GM21360 (cell line): ENCODE measurements around the gene MYO1H.

Experiments used
- ATAC-seq: cut with Tn5 transposase; IDR thresholded peaks from one replicate; pipeline ENCODE4 v1.9.1; 2021; ENCODE audit warnings: mild to moderate bottlenecking, moderate library complexity; ENCODE audit not compliant: unreplicated experiment

The MYO1H gene

DNA sequence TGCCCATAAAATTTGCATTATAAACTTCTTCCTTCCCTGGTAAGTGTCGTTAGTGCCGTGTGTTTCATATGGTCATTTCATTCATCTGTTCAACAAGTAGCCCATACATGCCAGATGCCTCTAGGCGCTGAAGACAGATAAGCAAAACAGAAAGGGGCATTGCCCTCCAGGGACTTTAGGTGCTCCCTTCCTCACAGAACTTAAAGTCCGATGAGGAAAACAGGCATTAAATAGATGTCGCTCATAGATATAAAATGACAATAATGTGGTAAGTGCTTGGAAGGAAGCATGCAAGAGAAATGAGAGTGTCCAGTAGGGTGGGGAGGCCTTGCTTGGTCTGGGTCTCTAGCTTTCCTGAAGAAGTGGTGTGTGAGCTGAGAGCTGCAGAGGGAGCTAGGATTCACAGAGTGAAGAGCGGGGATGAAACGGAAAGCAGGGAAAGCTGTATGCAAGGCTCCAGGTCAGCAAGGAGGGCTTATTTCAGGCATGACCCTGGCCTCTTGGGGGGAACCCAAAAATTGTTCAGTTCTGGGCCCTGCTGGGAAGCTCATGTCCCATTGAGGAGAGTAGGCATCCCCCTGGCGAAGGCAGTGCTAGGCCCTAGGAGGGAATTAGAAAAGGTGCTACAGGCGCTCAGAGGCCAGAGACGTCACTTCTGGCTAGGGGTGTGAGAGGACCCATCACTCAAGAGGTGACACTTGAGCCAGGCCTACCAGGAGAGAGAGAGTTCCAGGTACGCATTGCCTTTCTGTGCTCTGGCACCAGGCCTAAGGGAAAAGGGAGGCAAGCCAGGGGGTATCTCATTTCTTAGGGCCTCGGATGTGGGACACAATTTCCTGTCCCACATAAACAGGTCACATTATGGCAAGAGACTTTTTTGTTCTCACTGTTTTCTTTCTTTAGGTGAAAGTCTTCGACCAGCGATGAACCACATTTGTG is 141.6 kb downstream of the MYO1H start:
- no peak for ATAC-seq

DNA sequence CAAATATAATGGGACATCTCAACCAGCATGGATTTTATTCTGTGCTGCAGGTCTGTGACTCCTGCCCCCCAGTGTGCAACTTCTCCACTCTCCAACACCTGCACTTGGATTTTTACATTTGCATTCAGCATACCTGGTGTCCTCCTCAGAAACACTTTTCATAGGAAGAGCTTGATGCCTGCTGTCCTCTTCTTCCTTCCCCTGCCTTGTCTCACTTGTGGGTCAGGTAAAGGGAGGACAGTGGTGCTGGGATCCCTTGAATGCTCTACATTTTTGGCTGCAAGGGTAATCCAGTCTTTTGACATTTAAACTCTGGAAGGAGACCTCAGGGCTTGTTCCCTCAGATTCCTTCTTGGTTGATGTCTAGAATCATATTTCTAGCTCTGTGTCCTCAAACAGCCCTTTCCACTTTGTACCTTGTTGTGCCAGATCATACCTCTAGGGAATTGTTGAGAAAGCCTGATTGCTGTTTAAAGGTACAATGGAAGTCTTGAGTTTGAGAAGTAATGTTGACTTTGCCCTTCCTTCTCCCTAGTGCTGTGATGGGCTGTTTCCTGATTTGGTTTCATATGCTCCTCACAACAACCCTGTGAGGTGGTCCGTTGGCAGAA is 142.4 kb downstream of the MYO1H start:
- ATAC-seq: no peak

DNA sequence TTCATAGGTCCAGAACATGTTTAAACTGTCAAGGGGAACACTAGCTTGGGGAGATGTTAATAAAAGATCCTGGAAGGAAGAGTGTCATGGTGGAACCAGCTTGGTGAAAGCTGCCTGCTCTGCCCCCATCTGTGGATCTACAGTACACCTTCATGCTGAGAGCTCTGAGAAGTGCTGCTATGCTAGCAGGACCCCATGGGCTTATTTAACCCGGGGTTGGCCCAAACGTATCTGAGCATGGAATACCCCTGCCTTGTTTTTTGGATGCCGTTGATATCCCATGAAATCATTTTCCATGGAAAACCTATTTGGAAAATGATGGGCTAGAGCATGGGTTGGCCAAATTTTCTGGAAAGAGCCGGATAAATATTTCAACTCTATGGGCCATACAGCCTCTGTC is 144.0 kb downstream of the MYO1H start:
- no peak for ATAC-seq

DNA sequence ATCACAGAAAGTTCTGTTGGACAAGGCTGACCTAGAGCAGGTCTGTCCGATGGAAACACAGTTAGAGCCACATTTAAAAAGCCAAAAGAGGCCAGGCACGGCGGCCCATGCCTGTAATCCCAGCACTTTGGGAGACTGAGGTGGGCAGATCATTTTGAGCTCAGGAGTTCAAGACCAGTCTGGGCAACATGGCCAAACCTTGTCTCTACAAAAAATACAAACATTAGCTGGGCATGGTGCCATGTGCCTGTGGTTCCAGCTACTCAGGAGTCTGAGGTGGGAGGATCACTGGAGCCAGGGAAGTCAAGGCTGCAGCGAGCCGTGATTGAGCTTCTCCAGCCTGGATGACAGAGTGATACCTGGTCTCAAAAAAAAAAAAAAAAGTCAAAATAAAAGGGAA is 144.7 kb downstream of the MYO1H start:
- ATAC-seq: no peak

DNA sequence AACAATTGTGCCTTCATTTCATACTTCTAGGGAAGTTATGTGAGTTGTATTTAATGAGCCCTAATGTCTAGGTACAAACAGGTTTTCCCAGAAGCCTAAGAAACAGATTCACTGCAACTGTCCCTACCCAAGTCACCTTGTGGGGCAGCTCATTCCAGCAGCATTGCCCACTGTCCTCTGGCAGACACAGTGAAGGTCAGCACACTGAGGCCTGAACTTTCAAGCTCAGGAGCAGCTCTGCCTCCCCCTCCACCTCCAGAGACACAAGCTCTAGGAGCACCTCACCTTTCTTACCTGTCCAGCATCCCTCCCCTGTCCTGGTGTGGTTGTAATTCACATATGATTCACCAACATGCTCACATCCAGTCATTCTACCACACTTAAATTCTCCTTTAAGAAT is 145.4 kb downstream of the MYO1H start:
- ATAC-seq: no peak

DNA sequence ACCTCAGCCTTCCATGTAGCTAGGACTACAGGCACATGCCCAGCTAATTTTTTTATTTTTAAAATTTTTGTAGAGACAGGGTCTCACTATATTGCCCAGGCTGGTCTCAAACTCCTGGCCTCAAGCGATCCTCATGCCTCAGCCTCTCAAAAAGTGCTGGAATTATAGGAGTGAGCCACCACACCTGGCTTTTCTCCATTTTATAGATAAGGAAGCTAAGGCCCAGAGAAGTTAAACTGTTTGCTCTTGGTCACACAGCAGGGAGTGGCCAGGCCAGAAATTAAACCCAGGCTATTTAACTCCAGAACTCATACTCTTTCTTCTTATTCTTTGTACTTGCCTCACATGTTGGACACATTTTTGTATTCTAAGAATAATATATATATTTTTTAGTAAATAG is 146.2 kb downstream of the MYO1H start:
- no peak for ATAC-seq

DNA sequence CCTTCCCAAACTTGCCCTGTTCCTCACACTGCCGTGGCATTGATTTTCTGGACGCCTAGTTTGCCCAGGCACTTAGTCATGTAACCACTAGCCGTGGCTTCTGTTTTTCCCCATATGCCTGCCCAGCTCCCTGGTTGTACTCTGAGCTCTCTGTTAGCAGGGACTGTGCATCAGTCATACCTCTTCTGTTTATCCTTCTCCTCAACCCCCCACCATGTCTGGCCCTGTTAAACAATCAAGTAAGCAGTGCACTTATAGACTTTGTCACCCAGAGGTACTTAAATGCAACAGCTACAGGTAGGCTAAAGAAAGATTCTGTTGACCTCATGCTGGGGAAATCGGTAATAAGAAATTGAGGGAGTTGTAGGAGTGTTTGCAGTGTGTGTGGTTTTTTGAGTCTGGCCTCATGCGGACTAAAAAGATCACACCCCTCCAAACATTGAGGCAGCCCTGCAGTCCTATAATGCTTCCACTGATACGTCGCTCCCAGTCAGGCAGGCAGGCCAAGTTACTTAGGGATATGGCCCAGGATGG is 146.7 kb downstream of the MYO1H start:
- no peak for ATAC-seq

DNA sequence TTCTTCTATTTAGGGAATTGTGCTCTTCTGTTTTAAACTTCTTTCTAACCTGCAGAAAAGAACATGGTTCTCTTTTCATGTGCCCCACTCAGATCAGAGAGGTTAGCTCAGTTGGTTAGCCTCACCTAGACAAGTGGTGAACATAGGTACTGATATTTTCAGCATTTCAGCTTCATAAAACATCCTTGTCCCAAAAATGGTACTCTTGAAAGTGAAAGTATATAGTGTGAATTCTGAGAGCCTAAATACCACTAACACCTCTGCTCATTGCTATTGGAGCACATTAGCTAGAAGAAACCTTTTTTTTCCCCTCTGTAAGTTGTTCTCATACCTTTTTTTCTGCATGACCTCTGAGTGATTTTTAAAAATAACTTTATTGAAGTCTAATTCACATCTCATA is 147.3 kb downstream of the MYO1H start:
- no peak for ATAC-seq

DNA sequence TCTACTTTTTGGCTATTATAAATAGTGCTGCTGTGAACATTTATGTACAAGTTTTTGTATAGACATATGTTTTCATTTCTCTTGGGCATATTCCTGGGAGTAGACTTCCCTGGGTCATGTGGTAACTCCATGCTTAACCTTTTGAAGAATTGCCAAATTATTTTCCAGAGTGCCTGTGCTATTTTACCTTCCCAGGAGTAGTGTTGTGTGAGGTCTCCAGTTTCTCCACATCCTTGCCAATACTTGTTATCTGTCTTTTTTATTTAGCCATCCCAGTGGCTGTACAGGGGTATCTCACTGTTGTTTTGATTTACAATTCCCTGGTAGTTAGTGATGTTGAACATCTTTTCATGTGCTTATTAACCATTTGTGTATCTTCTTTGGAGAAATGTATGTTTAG is 148.6 kb downstream of the MYO1H start:
- ATAC-seq: no peak

DNA sequence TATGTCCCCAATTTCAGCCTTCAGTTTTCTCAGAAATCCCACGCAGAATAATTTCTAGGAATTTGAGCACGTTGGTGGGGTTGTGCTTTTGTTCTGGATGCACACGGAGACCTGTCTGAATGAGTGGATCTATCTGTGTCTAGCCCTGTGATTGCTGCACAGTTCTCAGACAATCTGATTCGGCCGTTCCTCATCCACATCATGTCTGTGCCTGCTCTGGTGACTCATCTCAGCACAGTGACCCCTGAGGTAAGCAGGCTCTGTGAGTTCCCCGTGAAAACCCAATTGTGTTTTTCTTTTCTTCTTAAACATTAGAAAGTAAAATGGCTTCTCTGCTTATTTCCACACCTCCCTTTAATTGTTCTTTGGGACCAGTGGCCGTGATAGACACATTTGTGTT is 150.0 kb downstream of the MYO1H start:
- ATAC-seq: no peak
